ENCODE data around the gene KRTAP4-16.
A peak's percentile ranks its signal among the peaks of the same experiment; 100 is the strongest.

KRTAP4-16 gene

GRCh38 chr17:41064301-41064700, 37.7 kb downstream of the KRTAP4-16 start:
- TF ChIP-seq EGR1 (IDR thresholded peaks at IDR 0.05) = no peak
- no peak for TF ChIP-seq ZBTB7A (IDR thresholded peaks at IDR 0.05; ENCODE audit: low read depth)
- TF ChIP-seq TEAD4 (IDR thresholded peaks at IDR 0.05) = no peak
- TF ChIP-seq REST (IDR thresholded peaks at IDR 0.05; ENCODE audit: low read depth) = no peak
- no peak for TF ChIP-seq YY1 (IDR thresholded peaks at IDR 0.05; ENCODE audit: low read depth)
- TF ChIP-seq TCF12 (IDR thresholded peaks at IDR 0.05; ENCODE audit: low read depth) = no peak
- TF ChIP-seq CREB1 (IDR thresholded peaks at IDR 0.05; ENCODE audit: low read depth) = no peak
- TF ChIP-seq MAX (IDR thresholded peaks at IDR 0.05) = no peak
- TF ChIP-seq USF1 (IDR thresholded peaks at IDR 0.05) = no peak
- TF ChIP-seq NFIC (IDR thresholded peaks at IDR 0.05) = no peak
- no peak for TF ChIP-seq CEBPB (IDR thresholded peaks at IDR 0.05)
- TF ChIP-seq RAD21 (IDR thresholded peaks at IDR 0.05; ENCODE audit: low read depth) = no peak
- no peak for TF ChIP-seq FOXM1 (IDR thresholded peaks at IDR 0.05; ENCODE audit: borderline replicate concordance, low read depth)
- no peak for TF ChIP-seq TAF1 (IDR thresholded peaks at IDR 0.05; ENCODE audit: low read depth)
- TF ChIP-seq EP300 (IDR thresholded peaks at IDR 0.05; ENCODE audit: borderline replicate concordance) = no peak

GRCh38 chr17:41063449-41063848, 38.6 kb downstream of the KRTAP4-16 start:
- TF ChIP-seq TEAD4 (IDR thresholded peaks at IDR 0.05) (no peak), ZBTB7A (IDR thresholded peaks at IDR 0.05; ENCODE audit: low read depth) (no peak), NFIC (IDR thresholded peaks at IDR 0.05) (no peak), USF1 (IDR thresholded peaks at IDR 0.05) (no peak), RAD21 (IDR thresholded peaks at IDR 0.05; ENCODE audit: low read depth) (no peak), YY1 (IDR thresholded peaks at IDR 0.05; ENCODE audit: low read depth) (no peak), CEBPB (IDR thresholded peaks at IDR 0.05) (no peak), TAF1 (IDR thresholded peaks at IDR 0.05; ENCODE audit: low read depth) (no peak), FOXM1 (IDR thresholded peaks at IDR 0.05; ENCODE audit: borderline replicate concordance, low read depth) (no peak), EGR1 (IDR thresholded peaks at IDR 0.05) (no peak), TCF12 (IDR thresholded peaks at IDR 0.05; ENCODE audit: low read depth) (no peak), REST (IDR thresholded peaks at IDR 0.05; ENCODE audit: low read depth) (no peak), MAX (IDR thresholded peaks at IDR 0.05) (no peak), CREB1 (IDR thresholded peaks at IDR 0.05; ENCODE audit: low read depth) (no peak), EP300 (IDR thresholded peaks at IDR 0.05; ENCODE audit: borderline replicate concordance) (no peak)

GRCh38 chr17:41061964-41062363, 40.0 kb downstream of the KRTAP4-16 start:
- TF ChIP-seq TEAD4 (IDR thresholded peaks at IDR 0.05) (peak; percentile 43; the same call in 1 of the 2 replicates), YY1 (IDR thresholded peaks at IDR 0.05; ENCODE audit: low read depth) (no peak), USF1 (IDR thresholded peaks at IDR 0.05) (no peak), MAX (IDR thresholded peaks at IDR 0.05) (peak; percentile 75), CREB1 (IDR thresholded peaks at IDR 0.05; ENCODE audit: low read depth) (no peak), RAD21 (IDR thresholded peaks at IDR 0.05; ENCODE audit: low read depth) (no peak; the same call in 1 of the 2 replicates)

- no peak for TF ChIP-seq CREB1 (IDR thresholded peaks at IDR 0.05; ENCODE audit: low read depth)
- no peak for TF ChIP-seq EGR1 (IDR thresholded peaks at IDR 0.05)
- peak; percentile 42; the same call in 1 of the 2 replicates for TF ChIP-seq FOXM1 (IDR thresholded peaks at IDR 0.05; ENCODE audit: borderline replicate concordance, low read depth)
- TF ChIP-seq MAX (IDR thresholded peaks at IDR 0.05) = peak; percentile 67
- TF ChIP-seq TEAD4 (IDR thresholded peaks at IDR 0.05) = peak; percentile 92
- TF ChIP-seq TCF12 (IDR thresholded peaks at IDR 0.05; ENCODE audit: low read depth) = peak; percentile 54; the same call in 1 of the 2 replicates
- peak; percentile 46; the same call in 1 of the 2 replicates for TF ChIP-seq YY1 (IDR thresholded peaks at IDR 0.05; ENCODE audit: low read depth)
- TF ChIP-seq NFIC (IDR thresholded peaks at IDR 0.05) = peak; percentile 60
- peak; percentile 76 for TF ChIP-seq EP300 (IDR thresholded peaks at IDR 0.05; ENCODE audit: borderline replicate concordance)
Measured at GRCh38 chr17:41060052-41060604, 41.9 kb downstream of the KRTAP4-16 start, which contains the start of gene KRTAP2-3. Gene KRTAP2-3, minus strand, starts transcription at chr17:41060114. Its CDS starts 64 bp downstream, at chr17:41060050.
